SKM-1 (cell line): Measurements from ENCODE around the gene ODAD2.
"Not testable (repeated sequence)": the region's sequence is repeated elsewhere in the genome, so short reads cannot be mapped to it uniquely, and the experiment has no call there.

Experiments
- DNase-seq: peaks from one replicate; lab custom pipeline; 2025; ENCODE audit not compliant: unreplicated experiment; lab: John Stamatoyannopoulos, UW

Gene ODAD2

DNA sequence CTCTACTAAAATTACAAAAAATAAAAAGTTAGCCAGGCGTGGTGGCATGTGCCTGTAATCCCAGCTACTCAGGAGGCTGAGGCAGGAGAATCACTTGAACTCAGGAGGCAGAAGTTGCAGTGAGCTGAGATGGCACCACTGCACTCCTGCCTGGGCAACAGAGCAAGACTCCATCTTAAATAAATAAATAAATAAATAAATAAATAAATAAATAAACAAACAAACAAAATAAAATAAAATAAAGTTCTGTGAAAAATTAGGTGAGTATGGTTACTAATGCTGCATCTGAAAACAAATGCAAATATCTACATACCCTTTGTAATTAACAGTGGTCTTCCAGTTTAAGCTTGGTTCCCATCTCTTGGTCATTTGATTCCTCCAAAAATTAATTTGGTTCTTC, 28.1 kb downstream of the ODAD2 start:
- DNase-seq, result not testable (repeated sequence)

DNA sequence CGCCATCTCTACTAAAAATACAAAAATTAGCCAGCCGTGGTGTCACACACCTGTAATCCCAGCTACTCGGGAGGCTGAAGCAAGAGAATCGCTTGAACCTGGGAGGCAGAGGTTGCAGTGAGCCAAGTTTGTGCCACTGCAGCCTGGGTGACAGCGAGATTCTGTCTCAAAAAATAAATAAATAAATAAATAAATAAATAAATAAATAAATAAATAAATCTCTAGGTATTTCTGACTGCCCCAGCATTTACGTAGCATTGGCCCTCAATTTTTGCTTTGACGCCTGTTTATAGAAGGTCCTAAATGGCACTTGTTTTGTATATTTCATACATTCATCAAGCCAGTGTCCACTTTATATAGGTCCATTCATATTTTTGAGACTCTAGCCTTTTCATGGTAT, 28.9 kb downstream of the ODAD2 start:
- not testable (repeated sequence) for DNase-seq

DNA sequence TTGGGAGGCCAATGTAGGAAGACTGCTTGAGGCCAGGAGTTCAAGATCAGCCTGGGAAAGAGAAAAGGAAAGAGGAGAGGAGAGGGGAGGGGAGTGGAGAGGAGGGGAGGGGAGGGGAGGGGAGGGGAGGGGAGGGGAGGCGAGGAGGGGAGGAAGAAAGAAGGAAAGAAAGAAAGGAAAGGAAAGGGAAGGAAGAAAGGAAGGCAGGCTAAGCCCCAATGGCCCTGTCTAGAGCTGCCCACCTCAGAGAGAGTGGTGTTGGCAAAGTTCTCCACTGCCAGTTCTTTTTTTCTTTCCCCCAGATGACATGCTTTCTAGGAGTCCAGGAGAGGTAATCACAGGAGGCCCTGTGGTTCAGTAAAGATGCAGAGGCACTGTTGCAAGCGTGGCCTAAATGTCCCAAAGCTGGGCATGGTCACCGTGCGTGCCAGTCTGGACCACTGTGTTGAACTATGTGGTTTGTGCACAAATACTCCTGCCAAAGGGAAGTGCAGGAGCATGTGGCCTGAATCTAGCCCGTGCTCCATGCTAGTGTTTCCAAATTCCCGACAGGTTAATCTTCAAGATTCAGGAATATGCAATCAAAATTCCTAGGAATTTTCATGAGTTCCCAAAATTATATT, 39.7 kb downstream of the ODAD2 start:
- no peak for DNase-seq

DNA sequence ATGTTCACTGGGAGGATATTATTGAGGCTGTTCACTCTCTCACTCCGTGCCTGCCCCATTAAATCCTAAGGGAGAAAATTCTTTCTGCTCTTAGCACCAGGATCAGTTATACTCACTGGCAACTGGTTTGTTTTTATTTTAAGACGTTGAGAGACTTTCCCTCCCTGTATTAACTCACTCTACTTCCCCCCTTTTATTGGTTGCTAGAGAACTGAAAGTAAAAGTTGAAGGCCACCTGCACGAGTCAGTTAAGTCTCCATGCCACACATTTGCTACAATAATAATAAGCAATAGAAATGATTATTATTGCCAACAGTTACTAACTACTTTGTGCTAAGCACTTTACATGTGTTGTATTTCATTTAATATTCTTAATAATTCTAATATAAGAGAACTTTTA, 40.5 kb downstream of the ODAD2 start:
- DNase-seq, result not testable (repeated sequence)

- no peak for DNase-seq
Observed at GRCh38 chr10:27950242-27950564, 48.7 kb downstream of the ODAD2 start.

DNA sequence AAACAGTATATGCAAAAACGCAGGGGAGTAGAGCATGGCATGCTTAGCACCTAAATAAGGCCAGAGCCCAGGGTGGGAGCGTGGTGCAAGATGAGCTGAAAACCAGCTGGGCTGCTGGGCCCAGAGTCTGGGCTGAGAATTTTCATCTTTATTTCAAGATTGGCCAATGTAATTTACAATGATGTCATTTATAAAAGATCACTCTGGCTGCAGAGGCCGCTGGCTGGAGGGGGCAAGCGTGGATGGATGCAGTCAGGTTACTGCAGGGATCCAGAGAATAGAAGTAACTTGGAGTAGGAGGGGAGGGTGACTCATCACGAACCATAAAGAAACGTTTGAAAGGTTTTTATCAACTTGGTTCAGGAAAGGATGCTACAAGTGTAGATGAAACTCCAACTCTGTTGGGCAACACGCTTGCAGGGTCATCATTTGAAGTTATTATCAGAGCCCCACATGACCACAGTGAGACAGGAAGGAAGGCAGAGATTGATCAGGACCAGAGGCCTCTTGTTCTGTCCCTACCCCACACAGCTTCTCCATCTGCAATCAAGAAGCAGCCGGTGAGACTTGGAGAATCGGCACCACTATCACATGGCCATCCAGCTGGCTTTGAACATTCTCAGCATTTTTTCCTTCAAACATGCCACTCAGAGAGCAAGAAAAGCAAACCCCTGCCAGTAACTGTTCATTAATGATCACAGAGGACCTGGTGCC, 49.2 kb downstream of the ODAD2 start:
- DNase-seq, result no peak

GRCh38 chr10:27948186-27948585, 50.7 kb downstream of the ODAD2 start:
- DNase-seq, result no peak

- no peak for DNase-seq
Observed at GRCh38 chr10:27947540-27947939, 51.3 kb downstream of the ODAD2 start.

DNA sequence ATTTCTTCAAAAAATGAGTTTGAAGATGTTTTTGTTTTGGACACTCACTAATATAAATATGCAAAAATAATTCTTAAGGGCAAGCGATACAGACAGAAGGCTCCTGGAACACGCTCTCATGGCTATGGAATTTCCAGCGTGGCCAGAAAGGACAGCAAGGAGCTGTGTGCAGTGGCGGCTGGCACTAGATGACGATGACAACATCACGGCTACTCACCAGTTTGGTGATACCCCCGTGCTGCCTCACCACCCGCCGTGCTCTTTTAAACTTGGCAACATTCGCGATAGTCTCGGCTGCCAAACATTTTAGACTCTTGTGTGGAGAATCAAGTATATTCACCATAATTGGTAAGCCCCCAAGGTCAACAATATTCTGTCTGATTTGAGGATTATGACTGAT, 54.9 kb downstream of the ODAD2 start:
- DNase-seq, result no peak

DNA sequence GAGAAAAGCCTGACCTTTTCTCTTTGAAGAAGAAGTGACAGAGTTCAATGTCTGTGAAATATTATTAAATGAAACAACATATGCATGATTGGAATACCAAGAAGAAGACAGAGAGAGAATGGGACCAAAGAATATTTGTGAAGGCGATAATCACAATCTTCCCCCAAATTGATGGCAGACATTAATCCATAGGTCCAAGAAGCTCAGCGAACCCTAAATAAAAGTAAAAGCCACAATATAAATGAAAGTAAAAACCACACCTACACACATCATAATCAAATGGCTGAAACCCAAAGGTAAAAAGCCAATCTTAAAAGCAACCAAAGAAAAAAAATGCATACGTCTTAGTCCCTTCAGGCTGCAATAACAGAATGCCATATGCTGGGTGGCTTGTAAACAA, 84.0 kb downstream of the ODAD2 start:
- DNase-seq, result no peak

GRCh38 chr10:27912231-27912630, 86.6 kb downstream of the ODAD2 start:
- DNase-seq, result no peak

DNA sequence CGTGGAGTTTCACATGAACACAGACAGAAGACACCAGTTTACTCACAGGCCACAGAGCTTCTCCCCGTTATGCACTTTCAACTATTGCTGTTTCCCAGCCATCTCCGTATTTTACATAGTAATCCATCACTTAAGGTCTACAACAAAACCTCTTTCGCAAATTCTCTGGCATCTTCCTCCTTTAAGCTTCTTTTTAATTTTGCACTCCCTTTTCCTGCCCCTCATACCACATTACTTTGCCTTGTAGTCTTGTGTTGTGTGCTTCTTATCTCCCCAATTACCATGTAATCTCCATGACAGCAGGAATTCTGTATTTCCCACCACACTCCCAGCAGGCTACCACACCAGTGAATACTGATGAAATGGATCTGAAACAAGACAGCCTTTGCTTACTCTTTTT, 87.3 kb downstream of the ODAD2 start:
- DNase-seq, result no peak

DNA sequence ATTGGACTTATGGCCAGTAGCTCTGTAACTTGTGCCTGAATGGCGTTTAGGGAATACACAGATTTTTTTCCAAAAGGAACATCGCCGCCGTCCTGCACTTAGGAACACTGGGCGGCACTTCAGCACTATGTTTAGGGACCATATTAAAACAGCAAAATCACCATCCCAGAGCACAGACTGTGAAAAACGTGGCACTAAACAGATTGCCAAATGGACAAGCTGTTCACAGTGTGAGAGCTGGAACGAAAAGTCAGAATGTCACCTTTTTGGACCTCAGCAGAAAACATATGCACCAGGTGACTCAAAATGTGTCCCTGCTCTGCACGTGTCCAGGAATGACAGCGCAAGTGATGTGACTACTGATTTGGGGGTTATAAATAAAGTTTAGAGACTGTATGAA, 87.9 kb downstream of the ODAD2 start:
- DNase-seq, result no peak

- no peak for DNase-seq
Observed at GRCh38 chr10:27908231-27908630, 90.6 kb downstream of the ODAD2 start.

- not testable (repeated sequence) for DNase-seq
Observed at GRCh38 chr10:27899485-27899884, 99.4 kb downstream of the ODAD2 start.

DNA sequence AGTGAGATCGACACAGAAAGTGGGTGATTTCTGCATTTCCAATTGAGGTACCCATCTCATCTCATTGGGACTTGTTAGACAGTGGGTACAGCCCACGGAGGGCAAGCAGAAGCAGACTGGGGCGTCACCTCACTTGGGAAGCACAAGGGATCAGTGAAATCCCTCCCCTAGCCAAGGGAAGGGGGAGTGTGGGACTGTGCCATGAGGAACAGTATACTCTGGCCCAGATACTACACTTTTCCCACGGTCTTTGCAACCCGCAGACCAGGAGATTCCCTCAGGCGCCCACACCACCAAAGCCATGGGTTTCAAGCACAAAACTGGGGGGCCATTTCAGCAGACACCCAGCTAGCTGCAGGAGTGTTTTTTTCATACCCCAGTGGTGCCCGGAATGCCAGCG, 99.8 kb downstream of the ODAD2 start:
- no peak for DNase-seq

DNA sequence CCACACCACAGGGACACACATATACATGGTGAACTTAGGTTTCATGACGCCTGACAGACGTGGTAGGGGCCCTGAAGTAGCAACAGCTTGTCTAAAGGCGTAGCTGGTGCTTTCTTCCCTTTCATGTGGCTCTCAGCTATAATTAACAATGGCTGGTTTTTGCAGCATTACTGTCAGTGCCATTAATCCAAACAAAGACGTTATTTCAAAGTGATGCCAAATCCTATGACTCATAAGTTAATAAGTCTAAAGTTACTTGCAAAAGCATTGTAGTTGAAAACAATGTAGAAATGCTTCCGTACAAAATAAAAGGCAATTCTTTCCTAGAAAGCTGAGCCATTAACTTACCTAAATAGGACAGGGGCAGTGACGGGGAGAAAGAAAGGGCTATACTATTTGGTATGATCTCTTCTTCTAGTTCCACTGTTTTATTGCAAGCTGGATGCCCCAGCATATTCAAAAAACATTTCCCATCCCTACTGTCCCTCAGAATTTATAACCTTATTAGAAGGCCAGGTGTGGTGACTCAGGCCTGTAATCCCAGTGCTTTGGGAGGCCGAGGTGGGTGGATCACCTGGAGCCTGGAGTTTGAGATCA, 105.4 kb downstream of the ODAD2 start:
- DNase-seq, result no peak

DNA sequence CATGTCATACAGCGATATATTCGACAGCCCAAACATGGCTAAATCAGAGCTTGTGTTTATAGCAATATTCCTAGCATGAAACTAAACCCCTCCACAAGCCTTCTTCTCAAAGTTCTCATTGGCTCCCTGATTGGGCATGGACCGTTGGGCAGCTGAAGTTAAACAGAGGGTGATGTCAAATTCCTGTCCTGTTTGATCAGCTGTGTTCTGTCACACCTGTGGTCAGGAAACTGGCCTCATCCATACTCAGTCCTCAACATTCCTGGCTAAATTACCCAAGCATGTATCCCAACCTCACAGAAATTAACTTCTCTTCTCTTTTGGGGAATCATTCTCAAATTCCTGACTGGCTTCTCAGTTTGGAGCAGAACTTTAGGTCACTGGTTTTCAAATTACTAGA, 107.9 kb downstream of the ODAD2 start:
- no peak for DNase-seq

DNA sequence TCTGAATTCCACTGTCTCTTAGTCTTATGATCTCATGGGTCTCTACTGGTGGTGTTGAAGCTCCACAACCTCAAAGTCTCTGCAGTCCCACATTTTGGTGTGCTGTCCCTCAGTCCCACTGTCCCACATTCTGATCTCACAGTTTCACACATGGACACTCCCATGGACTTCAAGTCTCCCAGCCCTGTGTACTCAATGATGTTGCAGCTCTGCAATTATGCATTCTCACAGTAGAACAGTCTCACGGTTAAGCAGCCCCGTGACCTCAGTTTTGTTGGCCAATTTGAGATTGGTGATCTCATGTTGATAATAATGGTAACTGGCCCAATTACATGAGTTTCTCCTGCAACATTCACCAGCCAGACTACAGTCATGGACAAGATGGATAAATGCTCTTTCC, 109.4 kb downstream of the ODAD2 start:
- DNase-seq, result no peak

- no peak for DNase-seq
Observed at GRCh38 chr10:27884185-27884641, 114.7 kb downstream of the ODAD2 start.

GRCh38 chr10:27878281-27878680, 120.6 kb downstream of the ODAD2 start:
- DNase-seq, result no peak

DNA sequence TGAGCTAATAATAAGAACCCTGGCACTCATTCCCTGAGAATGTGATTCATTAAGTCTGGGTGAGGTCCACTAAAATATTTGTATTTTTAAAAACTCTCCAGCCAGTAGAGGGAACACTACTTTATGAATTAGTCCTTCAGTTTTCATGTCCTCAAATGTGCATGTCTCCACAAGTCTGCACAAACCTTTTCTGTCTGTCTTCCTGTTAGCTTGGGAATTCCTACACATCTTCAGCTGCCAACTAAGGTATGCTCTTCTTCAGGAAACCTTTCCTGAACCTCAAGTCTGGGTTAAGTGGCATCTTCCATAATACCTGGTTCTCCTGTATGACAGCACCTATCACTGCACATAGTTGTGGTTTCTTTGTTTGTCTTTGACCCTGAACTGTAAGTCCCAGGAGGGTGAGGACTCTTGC, 133.7 kb downstream of the ODAD2 start:
- no peak for DNase-seq

DNA sequence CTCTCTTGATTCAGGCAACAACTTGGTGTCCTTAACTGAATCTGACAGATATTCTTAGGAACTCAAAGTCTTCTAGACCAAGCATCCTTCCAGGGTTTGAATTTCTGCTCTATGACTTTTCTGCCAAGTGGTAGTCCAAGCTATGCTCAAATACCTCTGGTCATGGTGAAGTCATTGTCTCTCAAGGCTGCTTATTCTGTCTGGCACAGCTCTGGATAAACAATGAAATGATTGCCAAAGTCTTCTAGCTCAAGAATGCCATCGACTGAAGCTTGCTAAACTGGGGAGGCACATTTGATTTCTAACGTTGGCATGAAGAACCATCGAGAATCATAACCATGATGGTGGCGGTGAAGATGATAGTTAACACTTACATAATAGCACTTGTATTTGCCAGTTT, 137.1 kb downstream of the ODAD2 start:
- DNase-seq, result no peak
